ENCODE measurements around the gene CARD11.

Gene CARD11

GRCh38 chr7:3066506-3066905 lies 22.8 kb upstream of the CARD11 start:
- FAIRE-seq = no peak
- TF ChIP-seq CTCF (IDR thresholded peaks at IDR 0.05; ENCODE audit: insufficient read depth, missing control alignments) = no peak
- DNase-seq (ENCODE audit: insufficient read length, low spot score) = no peak

- TF ChIP-seq CTCF (IDR thresholded peaks at IDR 0.05; ENCODE audit: insufficient read depth, missing control alignments) = peak; percentile 57
- FAIRE-seq (no peak), DNase-seq (ENCODE audit: insufficient read length, low spot score) (no peak)
Measured at GRCh38 chr7:3065724-3066143, 22.1 kb upstream of the CARD11 start.

- no peak for TF ChIP-seq CTCF (IDR thresholded peaks at IDR 0.05; ENCODE audit: insufficient read depth, missing control alignments)
- FAIRE-seq (no peak), DNase-seq (ENCODE audit: insufficient read length, low spot score) (no peak)
Measured at GRCh38 chr7:3064067-3064466, 20.4 kb upstream of the CARD11 start.

GRCh38 chr7:3063016-3063753 lies 19.5 kb upstream of the CARD11 start:
- no peak for TF ChIP-seq CTCF (IDR thresholded peaks at IDR 0.05; ENCODE audit: insufficient read depth, missing control alignments)
- DNase-seq (ENCODE audit: insufficient read length, low spot score) (no peak), FAIRE-seq (no peak)

- DNase-seq (ENCODE audit: insufficient read length, low spot score) (no peak), FAIRE-seq (no peak)
- TF ChIP-seq CTCF (IDR thresholded peaks at IDR 0.05; ENCODE audit: insufficient read depth, missing control alignments) = no peak
Measured at GRCh38 chr7:3057066-3057420, 13.4 kb upstream of the CARD11 start.

- no peak for FAIRE-seq
- no peak for DNase-seq (ENCODE audit: insufficient read length, low spot score)
- no peak for TF ChIP-seq CTCF (IDR thresholded peaks at IDR 0.05; ENCODE audit: insufficient read depth, missing control alignments)
Measured at GRCh38 chr7:3056234-3057065, 12.8 kb upstream of the CARD11 start.

GRCh38 chr7:3055626-3056025 lies 12.0 kb upstream of the CARD11 start:
- DNase-seq (ENCODE audit: insufficient read length, low spot score) (no peak), FAIRE-seq (no peak)
- no peak for TF ChIP-seq CTCF (IDR thresholded peaks at IDR 0.05; ENCODE audit: insufficient read depth, missing control alignments)
